Dermis microvascular lymphatic vessel endothelial cell (primary cell): ENCODE data around the gene CLCN2. TPM values are rescaled to one million over a fixed set of nuclear protein-coding genes. Genes with fewer than 3 reads are reported as not detected.
A peak's percentile ranks its signal among the peaks of the same experiment; 100 is the strongest.

Experiments
- DNase-seq, 2 donors: peaks; one replicate each; pipeline versions ENCODE4 v3.0.0 to v3.0.0-alpha.2; 2010; ENCODE audit warnings: low read depth in 2 of 2
- total RNA-seq: library from RNA; depleted of rRNA; stranded (reverse); fragments of >200 nt; gene quantifications from 2 replicates; pipeline ENCODE4 v1.2.1, GENCODE V29; 2014

Gene CLCN2
- total RNA-seq, 1 donor from 2014 or later = 2.3 TPM

GRCh38 chr3:184325715-184326369, 35.6 kb downstream of the CLCN2 start:
- DNase-seq = no peak

- DNase-seq = no peak
Measured at GRCh38 chr3:184325269-184325668, 36.1 kb downstream of the CLCN2 start.

GRCh38 chr3:184323696-184324095, 37.7 kb downstream of the CLCN2 start:
- DNase-seq = no peak

- no peak for DNase-seq
Measured at GRCh38 chr3:184322731-184323487, 38.5 kb downstream of the CLCN2 start.

GRCh38 chr3:184321666-184322065, 39.7 kb downstream of the CLCN2 start:
- DNase-seq = no peak

- peak in 1 of 2 donors; percentile 94 for DNase-seq
Measured at GRCh38 chr3:184320104-184320445, 41.3 kb downstream of the CLCN2 start.

GRCh38 chr3:184317201-184317600, 44.2 kb downstream of the CLCN2 start:
- DNase-seq = no peak

- DNase-seq = no peak
Measured at GRCh38 chr3:184316792-184317191, 44.6 kb downstream of the CLCN2 start.

GRCh38 chr3:184315871-184316661, 45.3 kb downstream of the CLCN2 start:
- peak in 1 of 2 donors; percentile 21 for DNase-seq

- DNase-seq = no peak
Measured at GRCh38 chr3:184315543-184315867, 45.9 kb downstream of the CLCN2 start.

GRCh38 chr3:184314700-184315542, 46.5 kb downstream of the CLCN2 start:
- peak in 1 of 2 donors; percentile 90 for DNase-seq

GRCh38 chr3:184314363-184314699, 47.1 kb downstream of the CLCN2 start, which contains the start of gene EIF4G1:
Gene EIF4G1 (plus strand): TSS chr3:184314606. CDS start chr3:184315797, 1,191 bp downstream.
- peak; percentile 85 to 96 for DNase-seq

GRCh38 chr3:184311633-184312032, 49.8 kb downstream of the CLCN2 start:
- DNase-seq = no peak

GRCh38 chr3:184308744-184309143, 52.7 kb downstream of the CLCN2 start:
- DNase-seq = no peak

- DNase-seq = no peak
Measured at GRCh38 chr3:184307915-184308314, 53.5 kb downstream of the CLCN2 start.

- no peak for DNase-seq
Measured at GRCh38 chr3:184306341-184306972, 54.9 kb downstream of the CLCN2 start.

GRCh38 chr3:184305577-184305976, 55.8 kb downstream of the CLCN2 start:
- peak in 1 of 2 donors; percentile 49 for DNase-seq

GRCh38 chr3:184300378-184300720, 61.1 kb downstream of the CLCN2 start:
- DNase-seq = peak in 1 of 2 donors; percentile 63

GRCh38 chr3:184299488-184300377, 61.7 kb downstream of the CLCN2 start:
- DNase-seq = peak in 1 of 2 donors; percentile 43
